AG09319 (cell line): ENCODE measurements around the gene GRK2.
A peak's percentile ranks its signal among the peaks of the same experiment; 100 is the strongest.

Source experiments
- DNase-seq: peaks from one replicate; pipeline ENCODE4 v3.0.0-alpha.2; 2010; ENCODE audit warnings: low read depth; ENCODE audit errors: extremely low read depth
- TF ChIP-seq, protein P1 (sequence below): IDR thresholded peaks from 2 replicates; pipeline ENCODE4 v1.5.1; 2011; ENCODE audit warnings: low read depth, mild to moderate bottlenecking, inconsistent platforms, low read length, moderate library complexity

Gene GRK2

DNA sequence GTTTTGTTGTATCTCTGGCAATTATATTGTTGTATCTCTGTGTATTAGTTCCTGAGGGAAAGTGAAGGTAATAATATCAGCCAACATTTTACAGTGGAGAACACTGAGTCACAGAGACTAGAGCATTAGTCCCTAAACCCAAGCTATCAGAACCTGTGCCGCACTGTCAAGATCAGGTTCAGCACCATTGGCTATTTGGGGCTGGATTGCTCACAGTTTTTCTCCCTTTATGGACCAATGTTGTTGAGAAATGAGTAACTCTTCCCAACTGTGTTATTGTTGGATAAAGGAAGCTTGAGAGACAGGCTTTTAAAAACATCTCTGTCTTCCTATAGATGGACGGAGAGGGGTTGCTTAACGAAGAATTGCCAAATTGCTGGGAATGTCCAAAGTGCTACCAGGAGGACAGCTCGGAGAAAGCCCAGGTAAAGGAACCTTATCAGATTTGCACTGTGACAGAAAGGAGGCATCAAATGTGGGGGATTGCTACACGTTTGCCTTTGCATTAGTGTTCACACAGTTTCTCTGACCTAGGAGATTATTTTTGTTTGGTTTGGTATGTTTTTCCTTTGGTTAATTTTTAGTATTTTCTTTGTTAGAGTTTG, 18.2 kb upstream of the GRK2 start:
- DNase-seq: no peak
- TF ChIP-seq, protein P1, sequence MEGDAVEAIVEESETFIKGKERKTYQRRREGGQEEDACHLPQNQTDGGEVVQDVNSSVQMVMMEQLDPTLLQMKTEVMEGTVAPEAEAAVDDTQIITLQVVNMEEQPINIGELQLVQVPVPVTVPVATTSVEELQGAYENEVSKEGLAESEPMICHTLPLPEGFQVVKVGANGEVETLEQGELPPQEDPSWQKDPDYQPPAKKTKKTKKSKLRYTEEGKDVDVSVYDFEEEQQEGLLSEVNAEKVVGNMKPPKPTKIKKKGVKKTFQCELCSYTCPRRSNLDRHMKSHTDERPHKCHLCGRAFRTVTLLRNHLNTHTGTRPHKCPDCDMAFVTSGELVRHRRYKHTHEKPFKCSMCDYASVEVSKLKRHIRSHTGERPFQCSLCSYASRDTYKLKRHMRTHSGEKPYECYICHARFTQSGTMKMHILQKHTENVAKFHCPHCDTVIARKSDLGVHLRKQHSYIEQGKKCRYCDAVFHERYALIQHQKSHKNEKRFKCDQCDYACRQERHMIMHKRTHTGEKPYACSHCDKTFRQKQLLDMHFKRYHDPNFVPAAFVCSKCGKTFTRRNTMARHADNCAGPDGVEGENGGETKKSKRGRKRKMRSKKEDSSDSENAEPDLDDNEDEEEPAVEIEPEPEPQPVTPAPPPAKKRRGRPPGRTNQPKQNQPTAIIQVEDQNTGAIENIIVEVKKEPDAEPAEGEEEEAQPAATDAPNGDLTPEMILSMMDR: no peak

DNA sequence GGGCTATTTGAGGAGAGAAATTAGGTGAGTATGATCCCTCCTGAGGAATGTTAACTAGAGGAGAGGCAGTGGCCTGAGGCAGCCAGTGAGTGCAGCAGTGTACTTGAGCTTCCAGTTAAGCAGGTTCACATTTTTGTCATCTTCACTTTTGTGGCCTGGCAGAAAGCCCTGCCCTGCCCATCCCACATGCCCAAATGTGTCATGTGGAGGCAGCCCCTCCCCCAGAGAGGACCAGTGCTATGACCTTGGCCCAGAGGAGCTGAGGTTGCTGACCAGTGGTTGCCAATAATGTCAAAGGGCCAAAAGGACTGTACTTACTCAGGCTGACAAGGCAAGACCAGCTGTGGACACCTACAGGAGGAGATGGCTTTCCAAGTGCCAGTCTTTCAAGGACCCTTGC, 17.6 kb upstream of the GRK2 start:
- TF ChIP-seq, protein P1: no peak

DNA sequence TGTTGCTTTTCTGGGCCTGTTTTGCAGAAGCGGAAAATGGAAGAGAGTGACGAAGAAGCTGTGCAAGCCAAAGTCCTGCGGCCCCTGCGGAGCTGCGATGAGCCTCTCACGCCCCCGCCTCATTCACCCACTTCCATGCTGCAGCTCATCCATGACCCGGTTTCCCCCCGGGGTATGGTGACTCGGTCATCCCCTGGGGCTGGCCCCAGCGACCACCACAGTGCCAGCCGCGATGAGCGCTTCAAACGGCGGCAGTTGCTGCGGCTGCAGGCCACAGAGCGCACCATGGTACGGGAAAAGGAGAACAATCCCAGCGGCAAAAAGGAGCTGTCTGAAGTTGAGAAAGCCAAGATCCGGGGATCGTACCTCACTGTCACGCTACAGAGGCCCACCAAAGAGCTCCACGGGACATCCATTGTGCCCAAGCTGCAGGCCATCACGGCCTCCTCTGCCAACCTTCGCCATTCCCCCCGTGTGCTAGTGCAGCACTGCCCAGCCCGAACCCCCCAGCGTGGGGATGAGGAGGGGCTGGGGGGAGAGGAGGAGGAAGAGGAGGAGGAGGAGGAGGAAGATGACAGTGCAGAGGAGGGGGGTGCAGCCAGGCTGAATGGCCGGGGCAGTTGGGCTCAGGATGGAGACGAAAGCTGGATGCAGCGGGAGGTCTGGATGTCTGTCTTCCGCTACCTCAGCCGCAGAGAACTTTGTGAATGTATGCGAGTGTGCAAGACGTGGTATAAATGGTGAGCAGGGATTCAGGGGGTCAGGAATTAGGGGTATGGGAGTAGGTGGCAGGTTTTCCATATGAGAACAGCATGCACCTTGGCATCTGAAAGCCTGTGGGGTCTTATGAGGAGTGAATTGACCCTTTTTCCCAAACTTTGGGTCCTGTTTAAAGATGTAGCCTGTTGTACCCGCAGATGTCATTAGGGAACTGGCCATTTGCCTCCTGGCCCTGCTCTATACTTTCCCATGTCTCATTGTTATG, 15.9 kb upstream of the GRK2 start:
- TF ChIP-seq, protein P1: no peak
- DNase-seq: no peak

More for the DNA sequence above, 17.6 kb upstream of the GRK2 start:
- no peak for DNase-seq

DNA sequence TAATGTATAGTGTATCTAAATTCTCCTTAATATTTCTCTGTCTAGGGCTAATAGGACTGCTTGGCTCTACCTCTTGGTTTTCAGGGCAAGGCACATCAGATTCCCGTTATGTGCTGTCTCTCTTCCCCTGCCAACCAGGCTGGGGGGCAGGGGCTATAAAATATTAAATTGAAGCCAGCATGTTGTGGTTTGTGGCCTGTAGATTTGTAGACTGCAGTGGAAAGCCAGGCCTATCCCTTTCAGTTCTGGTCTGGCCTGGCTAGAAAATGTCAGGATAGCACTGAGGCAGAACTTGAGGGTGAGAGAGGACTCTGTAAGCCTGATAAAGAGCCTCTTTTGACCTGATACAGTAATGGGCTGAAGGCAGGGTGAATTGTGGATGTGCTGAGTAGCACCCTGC, 14.4 kb upstream of the GRK2 start:
- TF ChIP-seq, protein P1: no peak
- DNase-seq: no peak

DNA sequence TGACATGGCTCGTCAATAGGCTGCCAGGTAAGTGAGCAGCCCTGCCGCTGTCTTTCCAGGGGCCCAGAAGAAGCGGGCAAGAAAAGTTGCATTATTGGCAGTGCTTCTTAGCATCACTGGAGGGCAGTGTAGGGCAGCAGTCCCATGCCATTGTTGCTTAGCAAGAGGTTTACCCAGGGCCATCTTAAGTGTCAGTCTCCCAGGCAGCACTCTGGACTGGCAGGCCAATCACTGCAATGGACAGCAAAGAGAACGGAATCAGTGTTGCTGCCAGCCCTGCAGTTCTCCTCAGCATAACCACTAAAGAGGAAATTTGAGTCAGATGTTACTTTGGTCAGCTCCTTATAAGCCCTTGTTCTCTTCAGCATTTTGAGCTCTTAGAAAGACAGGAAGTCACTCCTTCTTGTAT, 13.4 kb upstream of the GRK2 start:
- DNase-seq: no peak
- TF ChIP-seq, protein P1: peak; percentile 31

DNA sequence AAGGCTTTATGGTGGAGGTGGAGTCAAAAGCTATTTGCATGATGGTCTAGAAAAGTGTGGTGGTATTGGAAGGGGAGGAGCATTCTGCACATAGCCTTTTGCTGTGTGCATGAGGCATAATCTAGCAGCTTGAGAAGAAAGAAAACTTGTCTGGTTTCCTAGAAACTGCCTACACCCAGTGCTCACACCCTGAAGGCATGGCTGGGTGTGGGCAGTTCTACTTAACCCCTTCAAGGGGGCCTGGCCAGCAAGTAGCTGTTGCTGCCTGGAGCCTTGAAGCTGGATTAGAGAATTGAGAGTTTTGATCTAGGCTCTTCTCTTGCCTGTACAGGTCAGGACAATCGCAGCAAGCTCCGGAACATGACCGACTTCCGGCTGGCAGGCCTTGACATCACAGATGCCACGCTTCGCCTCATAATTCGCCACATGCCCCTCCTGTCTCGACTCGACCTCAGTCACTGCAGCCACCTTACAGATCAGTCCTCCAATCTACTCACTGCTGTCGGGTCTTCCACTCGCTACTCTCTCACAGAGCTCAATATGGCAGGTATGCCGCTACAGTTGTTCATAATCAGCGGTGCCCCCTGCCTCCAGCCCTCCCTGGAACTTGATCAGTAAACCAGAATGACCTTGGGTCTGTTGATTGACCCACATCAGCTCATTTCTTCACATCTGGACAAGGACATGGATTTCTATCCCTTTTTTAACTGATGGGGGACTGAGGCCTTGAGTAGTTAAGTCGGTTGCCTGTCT, 12.2 kb upstream of the GRK2 start:
- TF ChIP-seq, protein P1: no peak
- DNase-seq: no peak
